H54 (cell line): ENCODE data around the gene THAP4.
"Not testable (repeated sequence)": the region's sequence is repeated elsewhere in the genome, so short reads cannot be mapped to it uniquely, and the experiment has no call there.

Experiments used
- DNase-seq: peaks from one replicate; pipeline ENCODE4 v3.0.0; 2011; ENCODE audit warnings: low spot score, mixed read lengths; ENCODE audit not compliant: insufficient read length
- FAIRE-seq: peaks from 3 replicates; lab custom pipeline; 2011; peaks lifted over from hg19 to GRCh38; lab: Jason Lieb, UNC
- POLR2A ChIP-seq: IDR thresholded peaks from 2 replicates; pipeline ENCODE4 v1.6.1; 2011; ENCODE audit warnings: low read depth, mild to moderate bottlenecking, low read length

THAP4 gene

DNA sequence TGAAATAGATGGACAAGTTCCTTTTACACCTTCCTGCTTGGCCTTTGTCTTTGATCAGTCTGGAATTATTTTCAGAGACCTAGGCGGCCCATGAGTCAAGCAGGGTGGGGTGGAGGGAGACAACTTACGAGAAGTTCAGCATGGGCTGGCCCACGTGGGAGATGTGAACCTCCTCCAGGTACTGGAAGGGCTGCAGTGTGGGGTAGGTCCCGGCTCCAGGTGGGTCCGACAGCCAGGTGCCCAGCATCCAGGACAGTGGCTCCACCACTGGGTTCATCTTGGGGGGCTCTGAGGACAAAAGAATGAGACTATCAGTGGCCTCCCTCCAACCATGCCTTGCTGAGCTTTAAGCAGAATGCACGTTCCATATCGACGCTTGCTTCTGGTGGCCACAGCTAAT lies 30.8 kb downstream of the THAP4 start:
- DNase-seq (no peak), FAIRE-seq (no peak)
- no peak for TF ChIP-seq POLR2A

DNA sequence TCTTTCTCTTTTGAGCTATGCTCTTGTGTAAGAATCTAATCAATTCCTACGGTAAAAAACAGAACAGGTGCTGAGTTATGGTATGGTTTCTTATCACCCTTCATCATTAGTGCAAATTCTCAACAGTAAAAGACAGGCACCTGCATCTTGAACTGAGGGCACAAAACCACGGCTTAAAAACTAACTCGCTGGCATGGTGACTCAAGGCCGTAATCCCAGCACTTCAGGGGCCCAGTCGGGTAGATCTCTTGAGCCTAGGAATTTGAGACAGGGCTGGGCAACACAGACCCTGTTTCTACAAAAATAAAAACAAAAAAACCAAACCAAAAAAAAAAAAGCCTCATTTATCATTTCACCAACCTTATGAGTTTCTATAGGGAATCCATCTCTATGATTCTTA lies 33.3 kb downstream of the THAP4 start:
- no peak for TF ChIP-seq POLR2A
- FAIRE-seq (no peak), DNase-seq (no peak)

DNA sequence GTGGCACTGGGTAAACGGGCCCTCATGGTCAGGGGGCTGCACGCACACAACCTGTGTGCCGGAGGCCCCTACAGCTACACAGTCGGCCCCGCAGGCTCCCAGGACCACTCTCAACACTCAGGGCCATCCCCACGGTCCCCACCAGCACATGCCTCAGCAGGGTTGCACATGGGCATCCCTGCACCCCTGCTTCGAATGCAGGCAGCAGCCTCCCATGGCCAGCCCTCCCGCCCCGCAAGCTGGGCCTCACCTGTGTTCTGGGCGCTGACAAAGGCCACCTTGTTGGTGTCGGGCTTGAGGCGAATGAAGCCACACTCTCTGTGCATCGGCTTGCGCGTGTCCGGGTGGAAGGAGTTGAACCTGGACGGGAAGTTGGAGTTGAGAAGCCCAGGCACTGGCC lies 34.2 kb downstream of the THAP4 start:
- FAIRE-seq = no peak
- DNase-seq = no peak
- no peak for TF ChIP-seq POLR2A

DNA sequence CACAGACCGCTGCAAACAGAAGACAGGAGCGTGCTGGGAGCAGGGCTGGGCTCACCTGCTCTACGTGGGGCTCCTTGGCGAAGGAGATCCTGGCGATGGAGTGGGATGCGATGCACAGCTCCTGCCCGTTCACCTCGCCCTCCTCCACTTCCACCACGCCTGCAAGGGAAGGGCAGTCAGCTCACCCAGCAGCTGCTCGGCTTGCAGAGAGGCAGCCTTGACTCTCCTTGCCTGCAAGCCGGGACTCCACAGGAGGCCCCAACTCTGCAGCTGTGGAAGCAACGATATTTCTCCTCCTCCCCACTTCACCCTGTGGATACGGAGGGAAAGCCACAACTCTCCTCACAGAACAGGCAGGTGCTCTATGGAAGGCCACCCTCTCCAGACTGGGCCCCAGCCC lies 35.1 kb downstream of the THAP4 start:
- DNase-seq = no peak
- FAIRE-seq = no peak
- TF ChIP-seq POLR2A = no peak

DNA sequence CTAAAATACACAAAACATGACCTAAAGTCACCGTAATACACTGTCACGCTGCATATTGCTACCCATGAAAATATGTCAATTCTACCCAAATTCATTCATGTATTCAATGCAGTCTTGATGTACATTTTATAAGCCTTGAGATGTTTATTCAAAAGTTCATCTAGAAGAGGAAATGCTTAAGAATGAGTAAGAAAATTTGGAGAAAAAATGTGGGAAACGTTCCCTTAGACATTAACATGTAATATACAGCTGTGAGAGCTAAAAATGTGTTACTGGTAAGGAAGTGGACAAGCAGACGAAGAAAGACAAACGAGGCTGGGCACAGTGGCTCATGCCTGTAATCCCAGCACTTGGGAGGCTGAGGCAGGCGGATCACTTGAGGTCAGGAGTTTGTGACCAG lies 37.3 kb downstream of the THAP4 start:
- DNase-seq (no peak), FAIRE-seq (no peak)
- no peak for TF ChIP-seq POLR2A

DNA sequence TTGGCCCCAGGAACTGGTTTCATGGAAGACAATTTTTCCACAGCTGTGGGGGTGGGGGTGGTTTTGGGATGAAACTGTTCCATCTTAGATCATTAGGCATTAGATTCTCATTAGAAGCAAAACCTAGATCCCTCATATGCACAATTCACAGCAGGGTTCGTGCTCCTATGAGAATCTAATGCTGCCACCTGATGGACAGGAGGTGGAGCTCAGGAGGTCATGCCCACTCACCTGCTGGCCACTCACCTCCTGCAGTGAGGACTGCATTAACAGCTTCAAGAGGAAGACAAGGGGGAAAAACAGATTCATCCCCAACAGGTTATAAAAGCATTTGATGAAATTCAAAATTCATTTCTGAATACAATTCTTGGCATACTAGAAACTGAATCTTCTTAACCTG lies 38.5 kb downstream of the THAP4 start:
- no peak for TF ChIP-seq POLR2A
- no peak for DNase-seq
- FAIRE-seq = no peak

DNA sequence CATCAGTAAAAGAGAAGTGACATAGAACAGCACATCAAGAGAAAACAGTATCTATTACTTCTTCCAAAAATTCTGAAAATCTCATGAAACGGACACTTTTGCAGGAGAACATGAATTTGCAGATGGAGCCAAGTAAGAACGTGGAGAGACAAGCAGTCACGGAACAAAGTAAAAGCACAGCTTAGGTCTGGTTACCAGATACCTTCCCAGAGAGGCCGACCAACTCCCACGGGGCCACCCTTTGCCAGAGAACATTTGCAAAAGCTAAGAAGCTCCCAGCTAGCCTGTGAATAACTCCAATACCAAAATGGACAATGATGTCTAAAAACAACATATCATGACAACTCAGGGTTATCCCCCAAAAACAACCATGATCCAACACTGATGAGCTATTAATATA lies 38.9 kb downstream of the THAP4 start:
- DNase-seq (no peak), FAIRE-seq (no peak)
- TF ChIP-seq POLR2A = no peak

DNA sequence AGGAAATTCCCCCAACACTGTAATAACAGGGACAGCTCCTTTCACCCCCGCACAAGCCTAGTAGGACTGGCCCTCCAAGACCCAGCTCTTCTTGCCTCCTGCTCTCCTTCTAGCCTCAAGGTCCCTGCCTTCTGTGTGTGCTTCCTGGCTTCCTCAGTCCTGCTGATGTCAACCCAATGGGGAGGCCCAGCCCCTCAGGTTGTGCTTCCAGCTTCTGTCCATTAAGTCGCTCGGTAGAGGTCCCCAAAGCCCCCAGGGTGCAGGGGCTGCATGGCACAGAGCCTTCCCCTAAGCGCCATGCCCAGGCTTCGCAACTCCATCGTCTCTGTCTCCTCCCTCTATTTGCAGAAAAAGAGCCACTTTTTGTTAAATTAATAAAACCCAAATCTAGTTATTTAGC lies 39.4 kb downstream of the THAP4 start:
- DNase-seq (no peak), FAIRE-seq (no peak)
- TF ChIP-seq POLR2A = no peak

DNA sequence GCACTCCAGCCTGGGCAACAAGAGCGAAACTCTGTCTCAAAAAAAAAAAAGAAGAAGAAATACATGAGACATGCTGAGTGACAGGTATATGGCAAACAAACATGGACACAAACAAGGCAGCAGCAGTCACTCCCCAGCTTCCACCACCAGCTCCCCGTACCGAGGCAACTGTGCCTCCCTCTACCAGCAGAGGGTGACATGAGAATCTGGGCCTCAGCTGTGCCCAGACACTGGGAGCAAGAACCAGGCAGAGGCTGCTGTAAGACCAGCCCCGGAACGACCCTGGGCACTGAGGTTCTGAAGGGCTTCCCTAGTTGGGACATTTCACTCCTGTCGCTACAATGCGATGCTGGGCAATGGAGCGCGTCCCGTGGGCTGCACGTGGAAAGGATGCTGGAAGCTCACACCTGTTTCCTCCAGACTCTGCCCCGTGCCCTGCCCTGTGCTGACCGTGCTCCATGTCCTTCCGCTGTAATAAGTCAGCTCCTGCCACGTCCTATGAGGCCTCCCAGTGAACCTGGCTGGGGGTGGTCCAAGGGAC lies 41.3 kb downstream of the THAP4 start:
- TF ChIP-seq POLR2A = no peak
- no peak for DNase-seq
- no peak for FAIRE-seq

DNA sequence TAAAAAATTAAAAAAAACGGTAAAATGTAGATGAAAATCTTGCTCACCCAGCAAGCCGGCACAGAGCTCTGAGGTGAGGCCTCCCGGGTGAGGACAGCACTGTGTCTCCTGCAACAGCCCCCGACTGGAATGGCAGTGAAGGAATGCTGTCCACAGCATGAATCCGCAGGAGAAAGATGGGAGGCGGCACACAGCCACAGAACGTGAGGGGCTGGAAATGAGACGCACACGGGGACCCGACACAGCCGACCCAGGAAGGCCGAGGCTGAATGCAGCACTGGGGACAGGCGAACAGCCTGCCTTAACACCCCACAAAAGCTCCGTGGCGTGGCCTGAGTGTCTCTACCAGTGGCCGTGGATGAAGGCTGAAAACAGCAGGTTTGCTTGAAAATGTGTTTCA lies 43.7 kb downstream of the THAP4 start:
- DNase-seq (no peak), FAIRE-seq (no peak)
- no peak for TF ChIP-seq POLR2A

DNA sequence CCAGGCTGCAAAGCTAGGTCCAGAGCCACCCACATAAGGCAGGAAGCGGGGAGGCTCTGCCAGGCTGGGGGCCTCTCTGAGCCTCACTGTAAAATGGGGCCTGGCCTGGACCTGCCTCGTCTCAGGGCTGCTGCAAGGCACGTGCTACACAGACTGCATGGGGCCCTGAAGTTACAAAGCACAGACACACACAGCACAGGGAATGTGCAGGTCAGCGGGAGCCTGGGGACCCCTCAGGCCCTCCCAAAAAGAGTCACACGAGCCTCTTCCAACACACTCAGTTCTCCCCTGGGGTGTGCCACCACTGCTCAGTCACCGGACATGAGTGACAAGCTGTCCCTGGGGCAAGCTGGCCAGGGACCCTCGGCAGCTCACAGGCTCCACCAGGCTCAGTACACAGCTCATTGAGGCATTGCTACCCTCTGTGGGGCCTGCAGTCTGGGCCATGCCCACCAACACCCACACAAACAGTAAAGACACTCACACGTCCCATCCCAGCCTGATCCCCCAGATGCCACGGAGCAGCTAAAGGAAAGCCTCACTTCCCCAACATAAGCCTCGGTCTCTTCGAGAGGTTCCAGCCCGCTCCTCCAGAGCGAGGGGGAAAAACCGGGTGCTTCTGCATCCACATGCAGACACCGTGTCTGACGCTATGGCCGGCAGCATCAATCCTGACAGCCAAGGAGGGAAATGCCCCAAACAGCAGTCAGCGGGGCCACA lies 44.7 kb downstream of the THAP4 start:
- no peak for TF ChIP-seq POLR2A
- no peak for FAIRE-seq

DNA sequence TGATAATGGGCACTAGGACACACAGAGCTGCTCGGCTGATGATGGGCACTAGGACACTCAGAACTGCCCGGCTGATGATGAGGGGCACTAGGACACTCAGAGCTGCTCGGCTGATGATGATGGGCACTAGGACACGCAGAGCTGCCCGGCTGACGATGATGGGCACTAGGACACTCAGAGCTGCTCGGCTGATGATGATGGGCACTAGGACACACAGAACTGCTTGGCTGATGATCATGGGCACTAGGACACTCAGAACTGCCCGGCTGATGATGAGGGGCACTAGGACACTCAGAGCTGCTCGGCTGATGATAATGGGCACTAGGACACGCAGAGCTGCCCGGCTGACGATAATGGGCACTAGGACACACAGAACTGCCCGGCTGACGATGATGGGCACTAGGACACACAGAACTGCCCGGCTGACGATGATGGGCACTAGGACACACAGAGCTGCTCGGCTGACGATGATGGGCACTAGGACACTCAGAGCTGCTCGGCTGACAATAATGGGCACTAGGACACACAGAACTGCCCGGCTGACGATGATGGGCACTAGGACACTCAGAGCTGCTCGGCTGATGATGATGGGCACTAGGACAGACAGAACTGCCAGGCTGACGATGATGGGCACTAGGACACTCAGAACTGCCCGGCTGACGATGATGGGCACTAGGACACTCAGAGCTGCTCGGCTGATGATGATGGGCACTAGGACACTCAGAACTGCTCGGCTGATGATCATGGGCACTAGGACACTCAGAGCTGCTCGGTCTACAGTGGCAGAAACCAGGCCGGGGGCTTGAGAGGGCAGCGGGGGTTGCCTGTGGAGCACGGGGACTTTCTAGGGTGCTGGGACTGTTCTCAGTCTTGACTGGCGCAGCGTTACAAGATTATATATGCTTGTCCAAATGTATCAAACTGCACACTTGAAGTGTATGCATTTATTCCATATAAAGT lies 46.2 kb downstream of the THAP4 start:
- not testable (repeated sequence) for DNase-seq, FAIRE-seq

More for the DNA sequence above, 44.7 kb downstream of the THAP4 start:
- DNase-seq = no peak

DNA sequence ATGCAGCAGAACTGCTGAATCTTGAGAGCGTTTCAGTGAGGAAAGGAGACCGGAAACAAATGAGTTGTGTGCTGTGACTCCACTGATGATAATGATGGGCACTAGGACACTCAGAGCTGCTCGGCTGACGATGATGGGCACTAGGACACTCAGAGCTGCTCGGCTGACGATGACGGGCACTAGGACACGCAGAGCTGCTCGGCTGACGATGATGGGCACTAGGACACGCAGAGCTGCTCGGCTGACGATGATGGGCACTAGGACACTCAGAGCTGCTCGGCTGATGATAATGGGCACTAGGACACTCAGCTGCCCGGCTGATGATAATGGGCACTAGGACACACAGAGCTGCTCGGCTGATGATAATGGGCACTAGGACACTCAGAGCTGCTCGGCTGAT lies 47.1 kb downstream of the THAP4 start:
- not testable (repeated sequence) for FAIRE-seq, DNase-seq

DNA sequence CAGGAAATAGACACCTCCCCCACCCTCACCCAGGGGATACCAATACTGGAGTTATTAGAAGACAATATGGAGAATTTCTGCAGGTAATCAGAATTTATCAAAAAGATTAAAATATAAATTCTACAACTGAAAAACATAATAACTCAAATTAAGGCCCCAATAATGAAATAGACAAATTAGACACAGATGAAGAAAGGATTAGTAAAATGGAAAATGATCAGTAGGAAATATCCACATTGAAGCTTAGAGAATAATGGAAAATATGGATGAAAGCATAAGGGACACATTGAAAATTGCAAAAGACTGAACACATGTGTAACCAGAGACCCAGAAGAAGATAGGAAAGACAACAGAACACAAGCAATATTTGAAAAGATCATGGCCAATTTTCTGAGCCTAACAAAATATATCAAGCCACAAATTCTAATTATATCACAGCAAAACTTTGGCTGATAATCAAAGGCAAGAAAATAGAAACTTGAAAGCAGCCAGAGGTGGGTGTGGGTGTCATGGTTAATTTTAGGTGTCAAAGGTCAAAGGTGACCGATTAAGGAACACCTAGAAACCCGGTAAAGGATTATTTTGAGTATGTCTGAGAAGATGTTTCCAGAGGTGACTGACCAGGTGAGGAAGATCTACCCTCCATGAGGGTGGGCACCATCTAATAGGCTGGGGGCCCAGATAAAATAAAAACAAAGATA lies 50.2 kb downstream of the THAP4 start:
- no peak for FAIRE-seq
- no peak for TF ChIP-seq POLR2A
- no peak for DNase-seq
